ENCODE data around the gene SDK1. TPM values are rescaled to one million over a fixed set of nuclear protein-coding genes. Genes with fewer than 3 reads are reported as not detected.

Gene SDK1
- total and polyA plus RNA-seq, 2 donors (not counting 3 experiments of a cell fraction or from before 2014, with no cell fraction given): 1.6 to 3.9 TPM

DNA sequence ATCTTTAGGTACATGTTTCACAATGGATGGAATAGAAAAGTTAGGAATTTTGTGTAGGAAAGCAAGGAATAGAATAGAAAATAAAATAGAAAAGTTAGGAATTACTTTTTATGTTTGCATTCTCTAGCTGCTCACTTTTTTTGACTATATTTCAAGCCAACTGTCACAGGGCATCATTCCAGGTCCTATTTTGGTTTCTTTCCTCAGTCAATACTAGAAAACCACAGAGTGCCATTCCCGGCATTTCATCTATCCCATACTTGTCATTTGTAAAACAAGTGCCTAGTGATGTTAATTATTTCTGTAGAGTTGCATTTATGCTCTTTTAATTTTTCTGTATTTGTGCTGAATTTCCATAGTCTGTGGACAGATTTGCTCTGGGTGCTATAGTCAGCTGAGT lies 66.2 kb downstream of the SDK1 start:
- ChIA-PET POLR2A (no interaction called here), CTCF (no interaction called here)
- no peak for FAIRE-seq
- Histone ChIP-seq H3K27me3 (ENCODE audit: control insufficient read depth in 2 of 2, insufficient read depth in 2 of 2, low read length in 2 of 2) (no peaks in the 10 kb centered on the region), H3K9me3 (replicated peaks; ENCODE audit: control insufficient read depth, insufficient read depth, low read length) (no peaks in the 10 kb centered on the region), H3K4me1 (ENCODE audit: control insufficient read depth, extremely low read depth, insufficient read depth, low read length) (no peaks in the 10 kb centered on the region), H3K79me2 (ENCODE audit: control insufficient read depth, insufficient read depth, low read length) (no peaks in the 10 kb centered on the region), H3K27ac (ENCODE audit: insufficient read depth, low read depth, low read length) (no peak overlapping the region), H3K9ac (replicated peaks; ENCODE audit: extremely low read depth, insufficient read depth, low read length) (no peak overlapping the region), H3K36me3 (ENCODE audit: control insufficient read depth in 2 of 2, extremely low read depth in 1 of 2, insufficient read depth in 2 of 2, low read length in 2 of 2) (no peaks in the 10 kb centered on the region), H3K4me2 (ENCODE audit: insufficient read depth, low read length) (no peak overlapping the region), H3K9me1 (replicated peaks; ENCODE audit: control insufficient read depth, extremely low read depth, insufficient read depth, low read length) (no peaks in the 10 kb centered on the region), H2AFZ (ENCODE audit: low read depth, low read length) (no peak overlapping the region), H4K20me1 (replicated peaks; ENCODE audit: control insufficient read depth, extremely low read depth, insufficient read depth, low read length) (no peaks in the 10 kb centered on the region), H3K4me3 (replicated peaks in 1 of 3; ENCODE audit: insufficient read depth in 1 of 3, low read depth in 1 of 3, low read length in 3 of 3) (no peak overlapping the region)
- intact Hi-C loops (cut with micrococcal nuclease): no loop called here
- dilution Hi-C loops (cut with MboI; ENCODE audit: extremely low pct_ligation_motif_present, low sequenced_read_pairs): no loop called here
- no peak for DNase-seq (ENCODE audit: low read depth, low spot score)
- TF ChIP-seq FOS (IDR thresholded peaks at IDR 0.05; ENCODE audit: borderline replicate concordance, insufficient read depth, low read length): no peak
- TF ChIP-seq MYC (IDR thresholded peaks at IDR 0.05; ENCODE audit: low read depth, low read length): no peak
- no peak for TF ChIP-seq POLR2AphosphoS5 (IDR thresholded peaks at IDR 0.05; ENCODE audit: insufficient read depth, low read depth, low read length)
- TF ChIP-seq MAX (IDR thresholded peaks at IDR 0.05; ENCODE audit: insufficient read depth, insufficient read length): no peak
- no peak for TF ChIP-seq GATA2 (IDR thresholded peaks at IDR 0.05; ENCODE audit: insufficient read depth, insufficient read length, low read depth, low read length)
- TF ChIP-seq, protein P1, sequence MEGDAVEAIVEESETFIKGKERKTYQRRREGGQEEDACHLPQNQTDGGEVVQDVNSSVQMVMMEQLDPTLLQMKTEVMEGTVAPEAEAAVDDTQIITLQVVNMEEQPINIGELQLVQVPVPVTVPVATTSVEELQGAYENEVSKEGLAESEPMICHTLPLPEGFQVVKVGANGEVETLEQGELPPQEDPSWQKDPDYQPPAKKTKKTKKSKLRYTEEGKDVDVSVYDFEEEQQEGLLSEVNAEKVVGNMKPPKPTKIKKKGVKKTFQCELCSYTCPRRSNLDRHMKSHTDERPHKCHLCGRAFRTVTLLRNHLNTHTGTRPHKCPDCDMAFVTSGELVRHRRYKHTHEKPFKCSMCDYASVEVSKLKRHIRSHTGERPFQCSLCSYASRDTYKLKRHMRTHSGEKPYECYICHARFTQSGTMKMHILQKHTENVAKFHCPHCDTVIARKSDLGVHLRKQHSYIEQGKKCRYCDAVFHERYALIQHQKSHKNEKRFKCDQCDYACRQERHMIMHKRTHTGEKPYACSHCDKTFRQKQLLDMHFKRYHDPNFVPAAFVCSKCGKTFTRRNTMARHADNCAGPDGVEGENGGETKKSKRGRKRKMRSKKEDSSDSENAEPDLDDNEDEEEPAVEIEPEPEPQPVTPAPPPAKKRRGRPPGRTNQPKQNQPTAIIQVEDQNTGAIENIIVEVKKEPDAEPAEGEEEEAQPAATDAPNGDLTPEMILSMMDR (IDR thresholded peaks at IDR 0.05; ENCODE audit: extremely low read depth in 1 of 2, insufficient read depth in 1 of 2, low read depth in 1 of 2, low read length in 2 of 2): no peak
- no peak for TF ChIP-seq JUN (IDR thresholded peaks at IDR 0.05; ENCODE audit: borderline replicate concordance, insufficient read depth, insufficient read length, low read depth)
- no peak for TF ChIP-seq EZH2 (IDR thresholded peaks at IDR 0.05; ENCODE audit: borderline replicate concordance, low read depth, low read length, severe bottlenecking)
- TF ChIP-seq POLR2A (IDR thresholded peaks at IDR 0.05; ENCODE audit: low read depth, low read length): no peak
- no TSS peak for BruUV-seq (replicated peaks)

Data from endothelial cell of umbilical vein (primary cell).